Pancreas (tissue), 10 donors: ENCODE data around the gene ZFAND6. TPM values are rescaled to one million over a fixed set of nuclear protein-coding genes. Genes with fewer than 3 reads are reported as not detected.
"Not testable (repeated sequence)": the region's sequence is repeated elsewhere in the genome, so short reads cannot be mapped to it uniquely, and the experiment has no call there.

Experiments used
- ATAC-seq, 4 donors: fragments of 200-7000 bp; cut with Tn5 transposase; one replicate each; pipeline versions ENCODE4 v1.8.0 to v1.9.1; 2020; ENCODE audit warnings: mild to moderate bottlenecking in 4 of 4, moderate library complexity in 4 of 4
- DNase-seq, 6 donors: peaks; one replicate each; pipeline ENCODE4 v3.0.0-alpha.2; 2020
- FAIRE-seq: peaks from 2 replicates; lab custom pipeline; 2012; peaks lifted over from hg19 to GRCh38; lab: Jason Lieb, UNC
- H3K27ac ChIP-seq, 4 donors: fragments of 200-600 bp; sonication (generic); 1 replicate in 3 of 4; 2 replicates in 1 of 4; pipeline versions ENCODE4 v1.5.0 to v1.8.0; 2020
- H3K27me3 ChIP-seq, 4 donors: fragments of 200-600 bp; one replicate each; pipeline ENCODE4 v1.8.0; 2021
- H3K36me3 ChIP-seq, 3 donors: fragments of 200-600 bp; sonication (generic) in 1 of 3; one replicate each; pipeline versions ENCODE4 v1.5.0 to v1.8.0; 2020 to 2021
- H3K4me1 ChIP-seq, 3 donors: fragments of 200-600 bp; one replicate each; pipeline ENCODE4 v1.8.0; 2021
- H3K4me3 ChIP-seq, 4 donors: fragments of 200-600 bp; sonication (generic) in 2 of 4; one replicate each; pipeline versions ENCODE4 v1.5.0 to v1.8.0; 2020 to 2021
- H3K9me3 ChIP-seq, 4 donors: fragments of 200-600 bp; one replicate each; pipeline ENCODE4 v1.8.0; 2021
- WGBS, 2 donors: extraction: QIAGEN DNeasy Blood & Tissue Kit; methylation state at CpG; one replicate each; pipeline ENCODE4 v1.1.7; 2013; 5-methylcytosine and 5-hydroxymethylcytosine counted together
- intact Hi-C, 3 donors: fragments of 100-400 bp; cut with DNase I; formaldehyde crosslinking; loops; one replicate each; pipeline versions ENCODE4 v1.11.1 to v1.14.2; 2022
- polyA plus RNA-seq, 2 donors: library from polyadenylated mRNA; stranded (reverse); fragments of 200-250 nt; gene quantifications; one replicate each; pipeline ENCODE4 v1.2.3, GENCODE V29; 2013
- total RNA-seq, 6 donors: library from RNA; stranded (reverse); fragmentation: NEBNext Ultra II Directional in 4 of 6; extraction: Animal tissue kit (Norgen Biotek cat#: 25700) in 4 of 6; gene quantifications; one replicate each; pipeline versions ENCODE4 v1.2.1 to v1.2.4, GENCODE V29; 2021 to 2023
- TF ChIP-seq, protein P1 (sequence below), 4 donors: fragments of 200-600 bp; sonication (generic) in 3 of 4; IDR thresholded peaks; one replicate each; pipeline versions ENCODE4 v1.5.0 to v1.8.0; 2021; ENCODE audit warnings: antibody characterized with exemption in 4 of 4
- donor health status: healthy with polysubstance abuse.
- donor health status: DM: no; HTN: no; CAD: no; lungs with moderate emphysema.
- donor health status: DM: no; HTN: no; CAD: no.
- donor health status: control.
- donor health status: control.
- donor health status: Bipolar disorder and iron deficiency.
- donor health status: DM: yes; HTN: yes; CAD: no.
- donor health status: DM: no; HTN: no; CAD: no.
- donor health status: DM: no; HTN: no; CAD: no.
- donor health status: DM: yes; HTN: yes; CAD: no.

The ZFAND6 gene
- total and polyA plus RNA-seq, 8 donors = 16.9 to 41.5 (median 19.1) TPM

GRCh38 chr15:80036071-80036470, 23.4 kb upstream of the ZFAND6 start:
- H3K4me3 ChIP-seq = no peak overlapping the region
- H3K36me3 ChIP-seq = no peaks in the 10 kb centered on the region
- DNase-seq (no peak), ATAC-seq (no peak), FAIRE-seq (no peak)
- 63 to 74% methylated on average over 1 of the region's 1 CpG for WGBS, 2 donors
- H3K4me1 ChIP-seq = no peaks in the 10 kb centered on the region
- no peak overlapping the region for H3K27ac ChIP-seq
- TF ChIP-seq, protein P1, sequence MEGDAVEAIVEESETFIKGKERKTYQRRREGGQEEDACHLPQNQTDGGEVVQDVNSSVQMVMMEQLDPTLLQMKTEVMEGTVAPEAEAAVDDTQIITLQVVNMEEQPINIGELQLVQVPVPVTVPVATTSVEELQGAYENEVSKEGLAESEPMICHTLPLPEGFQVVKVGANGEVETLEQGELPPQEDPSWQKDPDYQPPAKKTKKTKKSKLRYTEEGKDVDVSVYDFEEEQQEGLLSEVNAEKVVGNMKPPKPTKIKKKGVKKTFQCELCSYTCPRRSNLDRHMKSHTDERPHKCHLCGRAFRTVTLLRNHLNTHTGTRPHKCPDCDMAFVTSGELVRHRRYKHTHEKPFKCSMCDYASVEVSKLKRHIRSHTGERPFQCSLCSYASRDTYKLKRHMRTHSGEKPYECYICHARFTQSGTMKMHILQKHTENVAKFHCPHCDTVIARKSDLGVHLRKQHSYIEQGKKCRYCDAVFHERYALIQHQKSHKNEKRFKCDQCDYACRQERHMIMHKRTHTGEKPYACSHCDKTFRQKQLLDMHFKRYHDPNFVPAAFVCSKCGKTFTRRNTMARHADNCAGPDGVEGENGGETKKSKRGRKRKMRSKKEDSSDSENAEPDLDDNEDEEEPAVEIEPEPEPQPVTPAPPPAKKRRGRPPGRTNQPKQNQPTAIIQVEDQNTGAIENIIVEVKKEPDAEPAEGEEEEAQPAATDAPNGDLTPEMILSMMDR (IDR thresholded peaks at IDR 0.05) = no peak
- H3K9me3 ChIP-seq = no peaks in the 10 kb centered on the region
- intact Hi-C loops = no loop called here
- H3K27me3 ChIP-seq = no peaks in the 10 kb centered on the region

DNA sequence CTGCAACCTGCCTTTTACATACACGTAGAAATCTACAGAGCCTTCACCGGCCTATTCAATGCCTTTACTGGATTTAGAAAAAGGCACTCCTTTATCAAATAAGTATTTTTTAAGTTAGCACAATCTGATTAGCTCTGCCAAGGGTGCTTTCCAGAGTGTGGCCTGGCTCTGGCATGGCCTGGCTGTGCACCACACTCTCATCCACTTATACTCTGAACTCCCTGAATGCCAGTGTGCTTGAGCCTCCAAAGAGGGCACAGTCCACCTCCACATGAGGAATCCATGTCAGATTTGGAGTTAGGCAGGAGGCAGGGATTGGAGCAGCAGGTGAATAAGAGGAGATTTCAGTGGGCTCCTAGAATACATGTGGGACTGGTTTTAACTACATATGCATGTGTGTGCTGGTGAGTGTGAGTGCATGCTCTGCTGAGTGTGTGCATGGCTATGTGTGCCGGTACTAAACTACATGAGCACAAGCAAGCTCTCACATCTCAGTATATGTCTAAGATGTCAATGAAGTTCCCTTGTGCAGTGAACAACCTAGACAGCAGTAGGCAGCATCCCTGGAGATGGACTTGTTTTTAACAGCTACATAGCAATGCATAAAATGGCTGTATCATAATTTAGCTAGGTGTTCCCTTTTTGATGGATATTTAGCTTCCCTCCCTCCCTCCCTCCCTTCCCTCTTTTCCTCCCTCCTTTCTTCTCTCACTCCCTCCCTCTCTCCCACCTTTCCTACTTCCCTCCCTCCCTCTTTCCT, 17.8 kb upstream of the ZFAND6 start:
- TF ChIP-seq, protein P1 (IDR thresholded peaks at IDR 0.05) = no peak
- Histone ChIP-seq H3K36me3 (no peaks in the 10 kb centered on the region), H3K4me1 (no peaks in the 10 kb centered on the region), H3K4me3 (no peak overlapping the region), H3K27ac (no peak overlapping the region), H3K9me3 (no peaks in the 10 kb centered on the region), H3K27me3 (no peaks in the 10 kb centered on the region)
- FAIRE-seq (no peak), DNase-seq (no peak), ATAC-seq (no peak)
- intact Hi-C loops = no loop called here
- WGBS, 2 donors = 73 to 80% methylated on average over 3 of the region's 3 CpGs

- FAIRE-seq (no peak), ATAC-seq (no peak), DNase-seq (no peak)
- Histone ChIP-seq H3K9me3 (no peaks in the 10 kb centered on the region), H3K27me3 (no peaks in the 10 kb centered on the region), H3K4me3 (no peak overlapping the region), H3K4me1 (no peaks in the 10 kb centered on the region), H3K27ac (no peak overlapping the region), H3K36me3 (no peaks in the 10 kb centered on the region)
- intact Hi-C loops = no loop called here
- 54 to 59% methylated on average over 1 of the region's 1 CpG for WGBS, 2 donors
- TF ChIP-seq, protein P1 (IDR thresholded peaks at IDR 0.05) = no peak
Observed at GRCh38 chr15:80042568-80042967, 16.9 kb upstream of the ZFAND6 start.

- ATAC-seq, FAIRE-seq, H3K9me3 ChIP-seq, H3K27ac ChIP-seq, H3K27me3 ChIP-seq, H3K36me3 ChIP-seq, H3K4me1 ChIP-seq, intact Hi-C loops, DNase-seq, H3K4me3 ChIP-seq: not testable (repeated sequence)
- 87 to 94% methylated on average over 10 of the region's 10 CpGs for WGBS, 2 donors
Observed at GRCh38 chr15:80045219-80045618, 14.3 kb upstream of the ZFAND6 start.

DNA sequence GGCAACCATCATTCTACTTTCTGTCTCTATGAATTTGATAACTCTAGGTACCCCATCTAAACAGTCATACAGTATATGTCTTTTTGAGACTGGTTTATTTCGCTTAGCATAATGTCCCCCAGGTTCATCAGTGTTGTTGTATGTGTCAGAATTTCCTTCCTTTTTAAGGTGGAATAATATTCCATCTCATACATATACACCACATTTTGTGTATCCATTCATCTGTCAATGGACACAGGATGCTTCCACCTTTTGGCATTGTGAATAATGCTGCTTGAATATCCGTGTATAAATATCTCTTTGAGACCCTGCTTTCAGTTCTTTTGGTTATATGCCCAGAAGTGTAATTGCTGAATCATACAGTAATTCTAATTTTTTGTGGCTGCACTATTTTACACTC, 10.4 kb upstream of the ZFAND6 start:
- no peaks in the 10 kb centered on the region for H3K36me3 ChIP-seq
- no peaks in the 10 kb centered on the region for H3K9me3 ChIP-seq
- 26 to 39% methylated on average over 2 of the region's 2 CpGs for WGBS, 2 donors
- H3K27me3 ChIP-seq = no peaks in the 10 kb centered on the region
- FAIRE-seq (no peak), ATAC-seq (no peak), DNase-seq (no peak)
- no peak overlapping the region for H3K27ac ChIP-seq
- no peaks in the 10 kb centered on the region for H3K4me1 ChIP-seq
- TF ChIP-seq, protein P1 (IDR thresholded peaks at IDR 0.05) = no peak
- no peak overlapping the region for H3K4me3 ChIP-seq
- intact Hi-C loops = no loop called here
